Chondrocyte (in vitro differentiated cells): ENCODE results near the gene PAMR1. TPM values are rescaled to one million over a fixed set of nuclear protein-coding genes. Genes with fewer than 3 reads are reported as not detected.

Experiments used
- DNase-seq: peaks from one replicate; pipeline ENCODE4 v3.0.0; 2021; ENCODE audit warnings: mixed read lengths, low spot score
- H3K27ac Mint-ChIP-seq: one replicate; pipeline ENCODE4 v1.8.0; 2021; ENCODE audit warnings: mild to moderate bottlenecking, moderate library complexity, mixed read lengths; ENCODE audit not compliant: unreplicated experiment
- H3K27me3 Mint-ChIP-seq: 2 replicates; pipeline ENCODE4 v1.8.0; 2021; ENCODE audit warnings: low read depth, mixed read lengths
- H3K36me3 Mint-ChIP-seq: 2 replicates; pipeline ENCODE4 v1.8.0; 2021; ENCODE audit warnings: low read depth, mixed read lengths
- H3K4me1 Mint-ChIP-seq: 2 replicates; pipeline ENCODE4 v1.8.0; 2021; ENCODE audit warnings: low read depth, mild to moderate bottlenecking, mixed read lengths
- H3K4me3 Mint-ChIP-seq: one replicate; pipeline ENCODE4 v1.8.0; 2021; ENCODE audit warnings: mild to moderate bottlenecking, moderate library complexity, mixed read lengths; ENCODE audit not compliant: unreplicated experiment
- H3K9me3 Mint-ChIP-seq: 2 replicates; pipeline ENCODE4 v1.8.0; 2021; ENCODE audit warnings: low read depth, mixed read lengths
- CTCF ChIP-seq: fragments of 200-600 bp; sonication (generic); IDR thresholded peaks from 2 replicates; pipeline ENCODE4 v1.5.0; 2021; ENCODE audit warnings: antibody characterized with exemption, mild to moderate bottlenecking, moderate library complexity
- total RNA-seq: library from RNA; stranded (reverse); gene quantifications from 3 replicates; pipeline ENCODE4 v1.2.1, GENCODE V29; 2021

PAMR1 gene
- total RNA-seq, 1 donor from 2014 or later: 1.6 TPM

- Mint-ChIP-seq H3K4me1 (peaks cover 18% of the 10 kb centered on the region), H3K27me3 (no peaks in the 10 kb centered on the region), H3K27ac (no peak overlapping the region), H3K36me3 (peaks cover 8% of the 10 kb centered on the region), H3K4me3 (no peak overlapping the region), H3K9me3 (peaks cover 15% of the 10 kb centered on the region)
- TF ChIP-seq CTCF: peak; percentile 96
- no peak for DNase-seq
Measured at GRCh38 chr11:35485656-35486322, 39.6 kb downstream of the PAMR1 start.

- Mint-ChIP-seq H3K9me3 (peaks cover 15% of the 10 kb centered on the region), H3K4me1 (peaks cover 18% of the 10 kb centered on the region), H3K27me3 (peaks cover 7% of the 10 kb centered on the region), H3K27ac (no peak overlapping the region), H3K4me3 (no peak overlapping the region), H3K36me3 (peaks cover 8% of the 10 kb centered on the region)
- DNase-seq: no peak
- TF ChIP-seq CTCF: no peak
Measured at GRCh38 chr11:35484435-35484834, 41.0 kb downstream of the PAMR1 start.

- no peak for TF ChIP-seq CTCF
- no peak overlapping the region for H3K4me3 Mint-ChIP-seq
- H3K4me1 Mint-ChIP-seq: peaks cover 20% of the 10 kb centered on the region
- H3K27ac Mint-ChIP-seq: no peak overlapping the region
- H3K36me3 Mint-ChIP-seq: peaks cover 8% of the 10 kb centered on the region
- H3K27me3 Mint-ChIP-seq: peaks cover 14% of the 10 kb centered on the region
- DNase-seq: no peak
- peaks cover 15% of the 10 kb centered on the region for H3K9me3 Mint-ChIP-seq
Measured at GRCh38 chr11:35483131-35483820, 42.1 kb downstream of the PAMR1 start.

- Mint-ChIP-seq H3K27ac (no peak overlapping the region), H3K9me3 (peaks cover 15% of the 10 kb centered on the region), H3K36me3 (peaks cover 8% of the 10 kb centered on the region), H3K4me1 (peaks cover 20% of the 10 kb centered on the region), H3K27me3 (peaks cover 31% of the 10 kb centered on the region), H3K4me3 (no peak overlapping the region)
- no peak for TF ChIP-seq CTCF
- DNase-seq: no peak
Measured at GRCh38 chr11:35479731-35480130, 45.7 kb downstream of the PAMR1 start.

GRCh38 chr11:35478471-35479091 is 46.8 kb downstream of the PAMR1 start:
- H3K36me3 Mint-ChIP-seq: peaks cover 8% of the 10 kb centered on the region
- peaks cover 15% of the 10 kb centered on the region for H3K9me3 Mint-ChIP-seq
- H3K4me1 Mint-ChIP-seq: peaks cover 11% of the 10 kb centered on the region
- no peak overlapping the region for H3K4me3 Mint-ChIP-seq
- no peak for TF ChIP-seq CTCF
- no peak overlapping the region for H3K27ac Mint-ChIP-seq
- peaks cover 31% of the 10 kb centered on the region for H3K27me3 Mint-ChIP-seq
- DNase-seq: no peak
